NB4 (cell line): ENCODE results near the gene LDLRAD4.

Source experiments
- DNase-seq: peaks from one replicate; pipeline ENCODE4 v3.0.0; 2010; ENCODE audit warnings: low read depth
- H3K4me3 ChIP-seq: one replicate; pipeline ENCODE4 v1.5.1; 2011; ENCODE audit warnings: mild to moderate bottlenecking, low read depth, low read length, moderate library complexity
- MYC ChIP-seq: IDR thresholded peaks from 2 replicates; pipeline ENCODE4 v1.6.1; 2011; ENCODE audit warnings: low read depth, low read length
- POLR2A ChIP-seq: IDR thresholded peaks from 2 replicates; pipeline ENCODE4 v1.6.1; 2011; ENCODE audit warnings: mild to moderate bottlenecking; ENCODE audit not compliant: insufficient read length; ENCODE audit errors: extremely low read depth
- TF ChIP-seq, protein P1 (sequence below): IDR thresholded peaks from one replicate; pipeline ENCODE4 v1.5.1; 2012; ENCODE audit warnings: low read depth, low read length
- TF ChIP-seq, protein P2 (sequence below): IDR thresholded peaks from 2 replicates; pipeline ENCODE4 v1.6.1; 2011; ENCODE audit warnings: low read depth, low read length

Gene LDLRAD4

DNA sequence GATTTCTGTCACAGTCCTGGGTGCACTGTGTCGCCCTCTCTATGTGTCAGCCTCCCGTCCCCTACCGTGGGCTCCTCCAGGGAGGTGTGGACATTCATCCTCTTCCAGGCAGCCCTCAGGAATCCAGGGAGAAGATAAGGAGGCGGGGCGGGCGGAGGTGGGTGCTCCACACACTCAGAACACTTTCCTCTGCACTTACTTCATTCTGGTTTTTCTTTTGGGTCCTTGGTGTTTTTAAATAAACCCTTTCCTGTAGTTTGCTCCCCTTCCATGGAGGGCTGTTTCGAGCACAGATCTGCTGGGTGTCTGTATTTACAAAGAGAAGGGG, 323.9 kb downstream of the LDLRAD4 start:
- H3K4me3 ChIP-seq = no peak overlapping the region
- DNase-seq = no peak
- TF ChIP-seq POLR2A = no peak
- TF ChIP-seq MYC = no peak
- TF ChIP-seq, protein P1, sequence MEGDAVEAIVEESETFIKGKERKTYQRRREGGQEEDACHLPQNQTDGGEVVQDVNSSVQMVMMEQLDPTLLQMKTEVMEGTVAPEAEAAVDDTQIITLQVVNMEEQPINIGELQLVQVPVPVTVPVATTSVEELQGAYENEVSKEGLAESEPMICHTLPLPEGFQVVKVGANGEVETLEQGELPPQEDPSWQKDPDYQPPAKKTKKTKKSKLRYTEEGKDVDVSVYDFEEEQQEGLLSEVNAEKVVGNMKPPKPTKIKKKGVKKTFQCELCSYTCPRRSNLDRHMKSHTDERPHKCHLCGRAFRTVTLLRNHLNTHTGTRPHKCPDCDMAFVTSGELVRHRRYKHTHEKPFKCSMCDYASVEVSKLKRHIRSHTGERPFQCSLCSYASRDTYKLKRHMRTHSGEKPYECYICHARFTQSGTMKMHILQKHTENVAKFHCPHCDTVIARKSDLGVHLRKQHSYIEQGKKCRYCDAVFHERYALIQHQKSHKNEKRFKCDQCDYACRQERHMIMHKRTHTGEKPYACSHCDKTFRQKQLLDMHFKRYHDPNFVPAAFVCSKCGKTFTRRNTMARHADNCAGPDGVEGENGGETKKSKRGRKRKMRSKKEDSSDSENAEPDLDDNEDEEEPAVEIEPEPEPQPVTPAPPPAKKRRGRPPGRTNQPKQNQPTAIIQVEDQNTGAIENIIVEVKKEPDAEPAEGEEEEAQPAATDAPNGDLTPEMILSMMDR = no peak
- TF ChIP-seq, protein P2, sequence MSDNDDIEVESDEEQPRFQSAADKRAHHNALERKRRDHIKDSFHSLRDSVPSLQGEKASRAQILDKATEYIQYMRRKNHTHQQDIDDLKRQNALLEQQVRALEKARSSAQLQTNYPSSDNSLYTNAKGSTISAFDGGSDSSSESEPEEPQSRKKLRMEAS = no peak

DNA sequence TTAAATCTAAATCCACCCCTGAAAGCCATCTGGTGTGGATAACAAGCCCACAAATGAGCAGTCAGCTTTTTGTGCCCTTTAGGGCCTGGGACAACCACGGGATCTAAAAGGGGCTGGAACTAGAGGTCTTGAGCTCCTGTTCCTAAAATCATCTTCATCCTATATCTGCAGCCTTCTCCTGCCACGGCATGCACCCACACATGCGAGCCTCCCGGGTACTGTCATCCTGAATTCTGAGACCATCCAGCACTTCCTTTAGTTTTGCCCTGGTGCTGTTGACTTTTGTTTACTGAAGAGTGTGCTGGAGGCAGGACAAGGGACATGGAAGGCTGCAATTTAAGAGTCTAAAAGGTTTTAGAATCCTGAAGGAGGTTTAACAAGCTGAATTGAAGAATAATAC, 324.6 kb downstream of the LDLRAD4 start:
- no peak for DNase-seq
- TF ChIP-seq MYC (no peak), POLR2A (no peak)
- TF ChIP-seq, protein P2 = no peak
- TF ChIP-seq, protein P1 = no peak

DNA sequence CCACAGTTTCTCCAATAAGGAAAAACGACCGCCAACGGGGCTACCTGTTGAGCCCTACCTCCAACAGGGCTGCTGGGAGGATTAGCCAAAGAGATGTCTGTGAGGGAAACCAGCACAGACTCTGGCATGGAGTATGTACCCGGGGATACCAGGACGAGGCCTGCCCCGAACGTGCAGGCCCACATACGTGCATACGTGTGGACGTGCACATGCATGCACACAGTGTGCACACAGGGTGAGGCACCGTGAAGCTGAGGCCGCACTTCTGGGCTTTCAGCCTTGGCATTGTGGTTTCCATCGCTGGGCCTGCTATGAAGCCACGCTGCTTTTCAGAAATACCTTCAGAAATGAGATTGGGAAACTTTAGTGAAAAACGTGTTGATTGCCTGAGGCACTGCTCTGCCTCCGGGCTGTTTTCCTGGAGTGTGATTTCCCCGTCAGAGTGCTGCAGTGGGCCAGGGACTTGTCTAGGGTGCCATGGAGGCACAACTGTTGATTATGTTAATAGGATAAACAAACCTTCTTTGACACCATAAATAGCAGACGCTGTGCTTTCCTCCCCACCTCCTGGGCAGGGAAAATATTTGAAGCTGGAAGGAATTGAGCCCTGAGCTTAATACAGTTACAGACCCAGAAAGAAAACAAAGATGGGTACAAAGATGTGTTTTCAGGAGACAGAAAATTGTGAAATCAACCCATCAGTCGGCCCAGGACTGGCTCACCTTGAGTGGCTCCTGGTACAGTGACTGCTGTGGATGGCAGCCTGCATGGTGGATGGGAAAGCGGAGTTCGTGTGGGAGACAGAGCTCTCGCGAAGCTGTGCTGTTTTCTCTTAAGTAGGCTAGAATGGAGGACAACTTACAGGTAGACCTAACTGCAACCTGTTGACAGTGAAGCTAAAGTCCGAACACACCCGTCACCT, 325.5 kb downstream of the LDLRAD4 start:
- H3K4me3 ChIP-seq = no peak overlapping the region
- TF ChIP-seq, protein P2 = no peak
- TF ChIP-seq MYC (no peak), POLR2A (no peak)
- TF ChIP-seq, protein P1 = no peak
- DNase-seq = no peak

More for the DNA sequence above, 324.6 kb downstream of the LDLRAD4 start:
- no peak overlapping the region for H3K4me3 ChIP-seq

DNA sequence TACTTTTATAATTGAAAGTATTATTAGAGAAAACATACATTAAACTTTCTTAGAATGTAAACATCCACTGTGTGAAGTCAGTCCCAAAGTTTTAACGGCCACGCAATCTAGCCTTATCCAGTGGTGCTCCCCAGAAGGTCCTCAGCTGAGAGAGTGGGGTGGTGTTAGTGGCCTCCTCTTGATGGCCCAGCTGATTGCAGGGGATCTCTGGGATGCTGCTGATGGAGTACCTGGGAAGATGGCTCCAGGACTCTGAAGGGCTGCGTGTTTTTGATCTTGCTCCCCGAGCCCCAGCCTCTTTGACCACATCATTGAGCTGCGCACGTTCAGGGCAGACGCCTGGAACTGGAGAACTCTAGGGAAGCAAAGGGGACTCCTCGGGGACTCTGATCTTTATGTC, 326.4 kb downstream of the LDLRAD4 start:
- no peak for TF ChIP-seq POLR2A
- DNase-seq = no peak
- no peak overlapping the region for H3K4me3 ChIP-seq

DNA sequence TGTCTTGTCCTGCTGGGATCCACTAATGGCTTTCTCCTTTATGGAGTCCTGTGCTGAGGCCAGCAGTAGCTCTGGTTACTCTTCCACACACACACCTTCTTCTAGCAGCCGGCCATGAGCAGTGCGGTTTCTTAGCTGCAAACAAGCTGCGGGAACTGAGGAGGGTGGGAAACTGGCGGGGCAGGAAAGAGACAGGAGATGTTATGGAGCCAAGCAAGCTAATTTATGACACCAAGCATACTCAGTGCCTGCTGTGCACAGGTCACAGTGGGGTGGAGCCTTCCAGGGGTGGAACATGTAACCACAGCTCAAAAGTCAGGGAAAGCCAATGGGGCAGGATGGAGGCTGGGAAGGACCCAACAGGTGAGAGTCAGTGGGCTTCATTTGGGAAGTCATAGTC, 327.0 kb downstream of the LDLRAD4 start:
- TF ChIP-seq MYC (no peak), POLR2A (no peak)
- TF ChIP-seq, protein P1 = no peak
- TF ChIP-seq, protein P2 = no peak
- DNase-seq = no peak
- no peak overlapping the region for H3K4me3 ChIP-seq

DNA sequence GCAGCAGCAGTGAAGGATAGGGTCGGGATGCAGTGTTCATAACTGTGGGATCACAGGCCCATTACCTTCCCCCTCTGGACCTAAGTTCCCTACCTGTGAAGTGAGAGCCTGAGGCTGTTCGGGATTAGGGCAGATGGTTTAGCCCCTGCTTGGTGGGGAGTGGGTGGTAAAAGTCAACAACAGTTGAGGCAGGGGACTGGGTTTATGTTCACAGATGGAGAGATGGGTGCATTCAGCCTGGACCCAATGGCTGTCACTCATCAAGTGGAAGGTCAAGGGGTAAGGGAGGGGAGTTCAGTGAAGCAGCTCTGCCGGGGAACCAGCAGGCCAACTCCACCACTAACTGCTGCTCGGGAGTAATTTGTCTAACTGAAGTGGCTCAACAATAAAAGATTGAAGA, 327.4 kb downstream of the LDLRAD4 start:
- DNase-seq = no peak
- no peak overlapping the region for H3K4me3 ChIP-seq
- TF ChIP-seq MYC = no peak

DNA sequence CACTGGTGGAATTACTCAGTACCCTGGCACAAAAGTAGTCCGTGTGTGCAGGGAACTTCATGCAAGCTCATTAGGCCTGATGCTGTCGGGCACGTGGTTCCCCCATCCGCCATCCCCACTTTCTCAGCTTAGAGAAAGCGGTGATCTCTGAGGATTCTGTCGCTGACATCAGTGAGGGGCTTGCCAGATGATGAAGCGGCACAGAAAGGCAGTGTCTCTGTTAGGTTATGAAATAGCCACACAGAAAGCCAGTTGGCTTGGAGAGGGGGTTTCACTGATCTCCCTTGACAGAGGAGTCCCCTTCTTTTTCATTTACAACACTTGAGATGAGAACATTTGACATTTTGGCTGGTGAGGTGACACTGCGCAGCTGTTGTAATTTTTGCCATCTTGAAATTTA, 328.1 kb downstream of the LDLRAD4 start:
- no peak for TF ChIP-seq POLR2A
- TF ChIP-seq, protein P1 = no peak
- TF ChIP-seq MYC = no peak
- TF ChIP-seq, protein P2 = no peak
- DNase-seq = no peak
- no peak overlapping the region for H3K4me3 ChIP-seq
